HG03469 (cell line): ENCODE measurements around the gene INPP5K.
"Not testable (repeated sequence)": the region's sequence is repeated elsewhere in the genome, so short reads cannot be mapped to it uniquely, and the experiment has no call there.

Source experiments
- ATAC-seq: cut with Tn5 transposase; IDR thresholded peaks from one replicate; pipeline ENCODE4 v1.9.1; 2021; ENCODE audit warnings: mild to moderate bottlenecking, moderate library complexity, moderate number of reproducible peaks; ENCODE audit not compliant: unreplicated experiment

INPP5K gene

DNA sequence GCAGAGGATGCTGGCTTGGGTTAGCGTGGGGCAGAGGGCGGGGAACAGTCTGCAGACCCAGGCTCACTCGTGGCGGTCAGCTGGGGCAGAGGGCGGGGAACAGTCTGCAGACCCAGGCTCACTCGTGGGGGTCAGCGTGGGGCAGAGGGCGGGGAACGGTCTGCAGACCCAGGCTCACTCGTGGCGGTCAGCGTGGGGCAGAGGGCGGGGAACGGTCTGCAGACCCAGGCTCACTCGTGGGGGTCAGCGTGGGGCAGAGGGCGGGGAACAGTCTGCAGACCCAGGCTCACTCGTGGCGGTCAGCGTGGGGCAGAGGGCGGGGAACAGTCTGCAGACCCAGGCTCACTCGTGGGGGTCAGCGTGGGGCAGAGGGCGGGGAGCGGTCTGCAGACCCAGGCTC lies 7.7 kb downstream of the INPP5K start:
- not testable (repeated sequence) for ATAC-seq

DNA sequence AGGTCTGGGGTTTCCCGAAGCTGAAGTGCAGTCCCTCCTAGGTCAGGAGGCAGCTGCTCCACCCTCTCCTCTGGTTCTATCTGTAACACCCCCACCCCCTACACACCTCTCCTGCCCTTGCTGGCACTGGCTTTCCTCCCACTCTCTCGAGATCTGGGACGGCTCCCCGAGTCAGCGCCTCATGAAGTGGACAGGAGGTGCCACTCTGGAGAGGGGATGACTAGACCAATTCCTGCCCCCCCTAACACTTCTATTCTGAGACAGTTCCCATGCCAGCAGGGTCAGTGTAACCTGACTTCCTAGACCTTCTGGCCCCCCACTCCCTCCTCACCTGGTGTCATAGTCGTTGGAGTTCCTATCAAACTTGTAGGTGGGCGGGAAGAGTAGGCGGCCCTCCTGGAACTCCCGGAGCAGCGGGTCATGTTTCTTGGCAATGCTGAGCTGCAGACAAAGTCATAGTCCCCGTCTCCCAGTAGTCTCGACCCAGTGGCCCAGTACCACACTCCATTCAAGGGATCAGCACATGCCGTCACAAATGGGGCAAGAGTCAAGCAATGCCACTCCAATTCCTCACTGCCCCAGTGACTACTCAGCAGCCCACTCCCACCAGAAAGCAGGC lies 9.7 kb downstream of the INPP5K start:
- ATAC-seq = no peak

DNA sequence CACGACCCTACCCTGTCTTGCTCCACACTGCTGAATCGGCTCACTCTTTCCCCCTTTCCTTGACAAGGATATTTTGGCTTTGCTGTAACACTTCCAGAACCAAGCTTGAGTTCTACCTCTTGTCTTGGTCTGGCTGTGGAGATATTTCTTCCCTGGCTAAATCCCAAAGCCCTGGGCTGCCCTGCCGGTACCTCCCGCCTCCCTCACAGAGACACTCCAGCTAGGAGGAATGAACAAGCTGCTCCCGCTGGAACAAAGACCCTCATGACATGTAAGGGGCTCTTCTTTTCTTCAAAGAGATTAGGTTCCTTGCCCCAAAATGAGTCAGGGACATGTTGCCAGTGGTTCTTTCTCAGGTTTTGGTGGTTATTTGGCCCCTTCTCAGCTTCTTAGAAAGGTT lies 10.8 kb downstream of the INPP5K start:
- no peak for ATAC-seq

DNA sequence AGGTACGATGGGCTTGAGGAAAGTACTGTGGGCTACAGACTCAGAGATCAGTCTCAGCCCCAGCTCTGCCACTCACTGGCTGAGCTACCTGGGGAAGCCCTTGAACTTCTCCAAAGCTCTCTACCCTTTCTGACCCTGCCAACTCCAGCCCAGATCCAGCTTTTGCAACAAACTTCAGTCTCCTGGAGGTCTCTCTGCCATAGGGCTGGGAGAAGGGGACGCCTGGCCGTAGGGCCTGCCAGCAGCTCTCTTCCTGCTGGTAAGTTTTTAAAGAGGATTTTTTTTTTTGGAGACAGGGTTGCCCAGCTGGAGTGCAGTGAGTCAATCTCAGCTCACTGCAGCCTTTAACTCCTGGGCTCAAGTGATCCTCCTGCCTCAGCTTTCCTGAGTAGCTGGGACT lies 11.5 kb downstream of the INPP5K start:
- ATAC-seq = no peak

DNA sequence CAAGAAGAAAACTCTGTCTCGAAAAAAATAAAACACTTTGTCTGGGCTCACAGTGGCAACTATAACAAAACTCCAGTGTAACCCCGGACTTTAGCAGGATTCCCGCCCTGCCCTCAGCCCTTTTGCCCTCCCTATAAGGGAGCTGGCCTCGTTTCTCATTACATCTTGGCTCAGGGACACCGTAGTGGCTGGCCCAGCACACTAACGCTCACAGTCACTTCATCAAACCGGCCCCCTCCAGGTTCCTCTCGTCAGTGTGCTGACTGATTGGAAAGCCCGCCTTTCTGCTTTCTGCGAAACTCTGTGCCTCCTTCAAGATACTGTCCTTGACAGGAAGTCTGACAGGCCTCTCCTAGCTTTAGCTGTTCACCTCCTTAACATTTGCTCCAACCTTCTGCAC lies 12.7 kb downstream of the INPP5K start:
- no peak for ATAC-seq

DNA sequence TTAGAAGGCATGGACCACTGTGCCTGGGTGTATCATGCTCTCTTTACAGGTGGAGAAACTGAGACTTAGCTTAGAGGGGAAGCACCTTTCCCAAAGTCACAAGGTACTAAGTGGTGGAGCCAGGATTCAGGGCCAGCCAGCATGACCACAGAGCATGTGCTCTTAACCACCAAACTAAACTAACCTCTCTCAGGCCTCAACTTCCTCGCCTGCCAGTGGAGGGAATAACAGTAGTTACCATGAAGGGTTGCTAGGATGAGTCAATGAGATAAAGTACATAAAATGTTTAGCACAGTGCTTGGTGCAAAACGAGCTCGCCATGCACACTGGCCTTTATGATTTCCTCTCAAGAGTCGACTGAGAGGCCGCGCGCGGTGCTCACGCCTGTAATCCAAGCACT lies 17.5 kb downstream of the INPP5K start:
- ATAC-seq = no peak

DNA sequence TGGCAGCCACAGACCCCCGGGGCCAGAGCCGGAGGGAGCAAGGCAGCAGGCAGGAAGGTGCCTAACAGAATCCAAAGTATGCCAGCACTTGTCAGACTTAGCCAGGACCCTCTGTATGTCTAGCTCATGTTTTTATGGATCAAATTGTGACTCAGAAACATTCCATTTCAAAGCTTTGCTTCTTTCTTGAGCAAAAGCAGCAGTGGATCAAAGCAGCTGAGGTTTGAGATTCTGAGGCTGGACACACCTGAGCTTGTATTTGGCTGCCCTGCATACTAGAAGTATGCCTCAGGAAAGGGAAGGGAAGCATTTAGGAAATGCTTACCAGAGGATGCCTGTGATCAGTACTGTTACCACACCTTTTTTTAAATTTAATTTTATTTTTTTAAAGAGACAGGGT lies 18.2 kb downstream of the INPP5K start:
- ATAC-seq = no peak

DNA sequence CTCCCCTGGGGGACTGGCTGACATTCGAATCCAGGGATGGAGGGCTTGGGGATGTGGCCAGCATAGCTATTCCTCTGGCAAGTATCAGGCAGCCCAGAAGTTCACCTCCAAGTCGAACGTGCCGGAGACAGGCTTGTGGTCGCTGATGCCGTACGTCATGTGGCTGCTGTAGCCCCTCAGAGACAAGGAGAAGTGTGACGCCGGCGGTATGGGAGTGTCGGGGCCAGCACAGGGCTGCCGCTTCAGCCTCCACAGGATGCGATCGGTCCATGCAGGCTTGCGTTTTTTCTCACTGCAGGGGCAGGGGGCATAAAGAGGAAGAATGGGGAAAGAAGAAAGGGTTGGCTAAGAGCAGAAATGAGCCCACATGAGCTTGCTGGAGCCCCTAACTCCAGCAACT lies 18.6 kb downstream of the INPP5K start:
- no peak for ATAC-seq

DNA sequence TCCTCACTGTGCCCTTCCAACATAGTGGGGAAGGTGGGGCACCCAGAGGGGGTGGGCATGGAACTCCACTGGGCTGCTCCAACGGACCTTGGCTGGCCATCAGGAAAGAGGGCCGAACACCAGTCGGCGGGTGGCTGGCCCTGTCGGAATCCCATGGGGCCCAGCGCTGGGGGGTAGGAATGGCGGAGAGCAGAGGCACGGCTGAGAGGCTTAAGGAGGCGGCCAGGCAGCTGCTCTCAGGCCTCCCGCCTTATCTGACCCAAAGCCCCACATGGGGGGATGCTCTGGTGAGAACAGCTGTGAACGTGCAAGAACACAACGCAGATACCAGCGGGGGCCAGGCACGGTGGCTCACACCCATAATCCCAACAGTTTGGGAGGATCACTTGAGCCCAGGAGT lies 19.5 kb downstream of the INPP5K start:
- ATAC-seq = no peak

DNA sequence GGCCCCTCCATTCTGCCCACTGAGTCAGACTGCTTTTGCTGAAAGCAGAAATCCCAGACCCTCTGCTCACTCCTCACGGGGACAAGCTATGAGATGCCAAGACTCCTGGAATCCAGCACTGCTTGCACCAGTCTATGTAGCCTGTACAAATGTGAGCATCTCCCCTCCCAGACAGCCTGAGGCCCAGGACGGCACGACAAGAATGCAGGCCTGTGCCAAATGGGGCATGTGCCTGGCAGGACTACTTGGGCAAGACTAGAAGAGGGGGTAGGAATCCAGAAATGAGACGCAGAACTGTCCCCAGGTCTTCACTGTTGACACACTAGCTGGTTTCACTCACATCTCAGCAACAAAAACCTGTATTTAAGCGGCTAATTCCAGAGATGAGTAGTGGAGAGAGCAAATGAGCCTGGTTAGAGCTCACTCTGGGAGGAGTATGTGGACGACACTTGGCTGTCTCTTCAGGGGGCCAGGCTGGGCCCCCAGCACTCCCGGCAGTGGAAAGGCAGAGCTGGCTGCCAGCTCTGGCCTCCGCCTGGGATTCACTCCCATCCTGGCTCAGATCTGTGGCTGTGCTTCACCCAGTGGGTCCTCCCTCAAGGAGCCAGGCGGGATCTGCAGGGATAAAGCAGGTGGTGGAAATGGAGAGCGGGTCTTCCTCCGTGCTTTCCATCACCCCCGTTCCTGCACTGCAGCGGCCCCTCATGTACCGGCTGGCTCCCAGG lies 21.0 kb downstream of the INPP5K start:
- ATAC-seq = no peak

DNA sequence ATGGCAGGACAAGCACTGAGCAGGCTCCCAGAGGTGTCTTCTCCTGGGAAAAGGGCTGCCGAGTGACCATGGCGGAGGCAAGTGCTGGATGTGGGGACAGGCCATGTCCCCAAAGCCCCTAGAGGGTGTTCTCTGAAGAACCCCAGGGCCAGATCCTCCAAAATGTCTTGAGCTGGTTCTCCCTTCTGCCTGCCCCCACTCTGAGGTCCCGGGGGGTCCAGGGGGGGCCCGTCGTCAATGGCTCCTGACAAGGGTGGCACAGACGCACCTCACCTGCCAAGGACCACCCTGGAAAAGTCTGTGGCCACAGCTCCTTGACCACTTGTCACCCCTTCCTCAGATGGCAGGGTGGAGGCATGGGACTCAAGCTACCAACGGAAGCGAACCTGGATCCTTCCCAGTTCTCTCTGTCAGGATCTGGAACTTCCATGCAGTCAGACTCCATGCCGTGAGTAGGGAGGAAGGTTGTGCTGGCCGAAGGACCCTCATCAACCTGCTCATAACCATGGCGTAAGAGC lies 21.6 kb downstream of the INPP5K start:
- ATAC-seq = no peak

DNA sequence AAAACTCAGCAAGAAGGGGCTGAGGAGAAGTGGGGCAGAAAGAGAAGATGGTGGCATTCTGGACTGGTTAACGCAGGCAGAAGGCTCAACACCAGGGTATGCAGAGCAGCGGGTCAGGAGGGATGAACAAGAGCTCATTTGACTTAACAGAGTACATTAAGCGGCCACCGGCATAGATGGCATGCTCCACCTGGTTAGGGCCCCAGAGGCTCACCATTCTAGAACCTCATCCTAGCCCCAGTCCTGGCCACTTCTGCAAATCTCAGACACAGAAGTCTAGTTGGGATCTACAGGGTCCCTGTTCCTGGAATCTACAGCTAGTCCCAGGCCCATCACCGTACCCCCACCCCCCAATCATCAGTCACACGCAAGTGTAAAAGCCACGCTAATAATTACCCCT lies 22.2 kb downstream of the INPP5K start:
- ATAC-seq = no peak

DNA sequence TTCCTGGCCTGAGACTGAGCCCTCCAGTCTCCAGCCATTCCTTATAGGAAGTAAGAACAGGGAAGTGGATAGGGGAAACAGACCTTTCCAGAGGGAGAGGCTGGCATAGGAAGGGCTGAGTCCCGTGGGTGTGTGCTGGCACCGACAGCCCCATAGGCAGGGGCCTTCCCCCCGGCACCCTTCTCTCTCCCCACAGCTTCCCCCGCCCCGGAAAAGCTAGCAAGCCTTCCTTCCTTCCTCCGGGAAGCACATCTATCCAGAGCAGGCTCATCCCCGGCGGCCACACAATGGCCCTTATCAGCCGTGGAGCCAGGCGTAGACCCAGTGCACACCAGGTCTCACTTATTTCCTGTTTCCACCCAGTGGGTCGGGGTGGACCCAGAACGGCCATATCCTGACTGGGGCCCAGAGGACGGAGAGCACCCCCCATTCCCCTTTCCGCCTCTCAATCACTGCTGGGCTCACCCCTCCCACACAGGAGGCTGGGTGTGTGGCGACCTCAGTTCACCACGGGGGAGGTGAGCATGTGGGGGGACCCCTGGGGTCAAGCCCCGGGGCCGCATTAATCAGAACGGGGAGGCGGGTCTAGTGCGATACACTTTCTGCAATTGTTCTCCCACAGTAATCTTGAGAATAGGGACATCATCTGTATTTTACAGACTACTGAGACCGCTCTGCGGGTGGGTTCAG lies 23.0 kb downstream of the INPP5K start:
- no peak for ATAC-seq

DNA sequence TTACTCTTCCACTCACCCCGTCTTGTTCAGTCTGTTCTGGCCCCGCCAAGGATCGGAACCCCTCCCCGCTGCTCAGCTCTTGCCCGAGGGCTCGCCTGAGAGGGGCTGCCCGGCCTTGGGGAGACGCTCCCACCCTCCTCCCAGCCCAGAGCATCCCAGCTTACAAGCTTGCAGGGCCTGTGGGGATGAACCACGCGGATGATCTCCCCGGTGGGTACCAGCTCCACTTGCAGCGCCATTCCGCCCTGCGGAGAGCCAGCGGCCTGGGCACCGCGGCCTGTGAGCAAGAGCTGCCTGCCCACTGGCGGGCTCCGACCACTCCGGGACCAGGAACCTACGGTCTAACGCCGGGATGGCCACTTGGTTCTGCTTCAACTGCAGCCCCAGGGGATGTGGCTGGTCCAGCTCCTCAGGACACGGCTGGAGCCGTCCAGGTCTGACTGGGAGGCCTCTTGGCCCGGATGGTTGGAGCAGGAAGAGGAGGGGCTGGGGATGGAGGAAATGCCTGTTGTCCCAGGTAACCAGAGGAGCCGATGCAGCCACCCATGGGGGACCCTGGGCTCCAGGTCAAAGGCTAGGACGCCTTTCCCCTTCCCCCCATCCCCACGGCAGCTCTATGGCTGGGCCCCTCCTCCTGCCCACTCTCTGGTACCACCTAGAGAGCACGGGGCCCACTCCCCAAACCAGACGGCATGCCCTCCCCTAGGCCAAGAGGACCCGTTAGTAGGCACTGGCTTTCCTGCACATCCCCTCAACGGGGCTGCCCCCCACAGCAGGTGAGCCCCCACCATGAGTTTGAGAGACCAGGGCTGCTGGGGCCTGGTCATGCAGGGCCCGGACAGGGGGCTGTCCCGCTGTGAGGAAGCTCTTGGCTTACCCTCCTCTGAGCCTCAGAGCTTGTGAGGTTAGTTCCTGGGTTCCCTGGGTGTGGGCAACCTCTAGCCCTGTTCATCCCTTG lies 23.9 kb downstream of the INPP5K start, which contains the start of gene MYO1C:
Gene MYO1C (minus strand): TSS at position 438 of the 958 bp plus-strand sequence. CDS start 199 bp downstream, at position 239.
- no peak for ATAC-seq

DNA sequence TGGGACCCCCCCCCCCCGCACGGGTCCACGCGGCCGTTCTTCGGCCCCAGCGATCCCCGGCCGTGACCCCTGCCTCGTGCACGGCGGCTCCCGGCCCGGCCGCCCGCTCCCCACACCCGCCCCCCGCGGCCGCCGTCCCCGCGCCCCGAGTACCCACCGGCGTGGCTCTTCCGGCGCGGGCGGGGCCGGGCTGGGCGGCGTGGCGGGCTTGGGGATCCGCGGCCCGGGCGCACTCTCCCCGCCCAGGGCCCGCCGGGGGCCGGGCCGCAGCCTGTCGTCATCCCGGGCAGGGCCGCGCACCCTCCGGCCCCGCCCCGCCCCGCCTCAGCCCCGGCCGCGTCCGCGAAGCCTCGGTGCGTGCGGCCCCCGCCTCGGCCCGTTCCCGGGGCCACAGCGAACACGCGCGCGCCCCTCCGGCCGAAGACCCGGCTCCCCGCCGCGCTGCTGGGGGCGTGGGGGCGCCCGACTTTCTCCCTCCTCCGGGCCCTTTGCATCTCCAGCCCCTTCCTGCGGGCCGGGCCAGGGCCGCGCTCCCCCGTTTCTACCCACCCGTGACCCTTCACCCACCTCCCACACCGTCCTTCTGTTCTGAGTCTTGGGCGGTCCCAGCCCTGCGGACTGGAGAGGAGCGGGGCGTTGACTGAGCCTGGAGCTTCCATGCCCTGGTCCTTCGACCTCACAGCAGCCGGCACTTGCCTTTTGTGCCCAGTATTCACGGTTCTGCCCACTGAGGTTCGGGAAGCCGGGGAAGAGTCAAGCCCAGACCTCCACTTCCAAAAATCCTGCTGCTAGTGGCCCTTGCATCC lies 24.8 kb downstream of the INPP5K start:
- ATAC-seq = no peak

DNA sequence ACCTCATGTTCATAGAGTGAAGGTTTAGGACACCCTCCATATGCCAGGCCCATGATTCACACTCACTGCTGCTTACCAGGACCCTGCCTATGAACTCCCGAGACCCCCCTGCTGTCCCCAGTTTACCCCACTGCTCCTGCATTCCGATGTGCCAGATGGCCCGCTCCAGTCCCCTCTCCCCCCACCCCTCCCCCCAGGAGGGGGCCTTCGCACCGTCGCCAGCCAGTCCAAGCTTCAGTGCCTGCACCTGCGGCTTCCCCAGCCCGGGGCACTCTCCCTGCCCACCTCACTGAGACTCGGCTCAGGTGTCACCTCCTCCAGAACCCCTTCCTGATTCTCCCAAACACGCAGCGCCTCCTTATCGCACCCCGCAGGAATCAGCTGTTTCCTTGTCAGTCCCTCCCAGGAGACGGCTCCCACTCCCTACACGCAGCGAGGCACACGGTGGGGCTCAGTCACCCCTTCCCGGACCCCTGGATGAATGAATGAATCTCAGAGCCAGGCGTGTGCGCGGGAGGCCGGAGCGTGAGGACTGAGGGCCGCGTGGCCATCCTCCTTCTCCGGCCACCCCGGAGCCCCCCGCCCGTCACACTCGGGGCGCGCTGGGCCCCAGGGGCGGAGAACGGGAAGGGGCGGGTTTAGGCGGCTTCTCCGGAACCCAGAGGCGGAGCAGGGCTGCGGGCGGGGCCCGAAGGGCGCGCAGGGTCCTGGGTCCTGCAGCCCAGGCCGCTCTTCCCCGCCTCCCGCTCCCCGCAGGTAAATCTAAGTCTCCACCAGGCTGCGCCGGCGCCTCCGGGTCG lies 25.6 kb downstream of the INPP5K start:
- no peak for ATAC-seq

DNA sequence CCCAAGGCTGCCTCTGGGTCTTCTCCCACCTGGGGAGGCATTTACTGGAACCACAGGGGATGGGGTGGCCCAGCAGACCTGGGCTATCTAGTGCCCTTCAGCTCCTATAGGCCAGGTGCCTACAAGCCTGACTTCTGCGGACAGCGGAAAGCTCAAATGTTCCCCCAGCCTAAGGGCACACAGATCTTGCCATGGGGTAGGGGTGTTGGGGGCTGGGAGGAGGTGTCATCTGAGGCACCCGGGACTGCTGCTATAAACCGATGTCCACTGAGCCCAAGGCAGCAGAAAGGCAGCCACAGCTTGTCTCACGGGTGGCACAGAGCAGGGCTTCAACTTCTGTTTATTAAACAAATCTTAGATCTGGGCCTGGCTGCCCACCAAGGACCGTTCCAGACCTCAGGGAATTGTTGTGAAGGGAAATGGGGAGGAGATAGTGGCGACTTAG lies 27.6 kb downstream of the INPP5K start:
- ATAC-seq = no peak

DNA sequence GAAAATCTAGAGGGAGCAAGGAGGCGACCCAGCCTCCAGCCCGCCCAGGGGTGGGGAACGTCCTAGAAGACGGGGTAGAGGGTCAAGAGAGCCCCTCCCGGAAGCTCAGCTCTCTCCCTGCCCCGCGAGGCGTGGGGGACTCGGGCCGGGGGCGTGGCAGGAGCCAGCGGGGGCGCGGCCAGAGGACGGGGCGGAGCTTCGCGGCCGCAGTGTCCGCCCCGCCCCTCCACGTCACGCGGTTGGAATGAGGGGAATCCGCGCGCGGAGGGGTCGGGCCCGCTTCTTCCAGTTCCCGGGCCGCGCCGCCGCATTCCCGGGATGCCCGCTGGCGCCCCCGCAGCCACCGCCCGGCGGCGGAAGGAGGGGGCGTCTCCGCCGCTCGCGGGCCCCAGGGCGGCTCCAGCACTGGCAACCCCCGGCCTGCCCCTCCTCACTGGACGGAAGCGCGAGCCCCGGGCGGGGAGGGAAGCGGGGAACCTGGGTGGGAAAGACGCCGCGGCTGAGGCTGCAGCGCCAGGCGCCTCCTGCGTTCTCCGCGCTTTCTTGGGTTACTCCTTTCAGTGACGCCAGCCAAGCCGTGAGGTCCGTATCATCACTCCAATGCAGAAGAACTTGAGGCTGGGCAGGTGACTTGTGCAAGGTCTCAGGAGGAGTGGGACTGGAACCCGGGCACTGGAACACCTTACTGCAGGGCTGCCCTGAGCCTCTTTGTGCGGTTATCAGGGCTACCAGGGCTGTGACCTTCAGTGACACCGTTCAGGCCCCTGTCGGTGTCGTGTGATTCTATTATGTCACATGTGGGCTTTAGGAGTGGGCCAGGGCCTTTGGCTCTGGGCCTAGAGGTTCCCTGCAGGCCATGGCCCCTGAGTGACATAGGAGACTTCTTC lies 28.2 kb downstream of the INPP5K start:
- ATAC-seq = no peak
